ENCODE data around the gene XAF1.
"Not testable (repeated sequence)": the region's sequence is repeated elsewhere in the genome, so short reads cannot be mapped to it uniquely, and the experiment has no call there.

XAF1 gene

GRCh38 chr17:6755281-6755680 is 565 bp upstream of the XAF1 start:
- peak; percentile 31 for DNase-seq

- no peak for DNase-seq
Measured at GRCh38 chr17:6756425-6757031, 682 bp downstream of the XAF1 start.

GRCh38 chr17:6757747-6758146 is 1.9 kb downstream of the XAF1 start:
- DNase-seq = no peak

- no peak for DNase-seq
Measured at GRCh38 chr17:6761779-6762178, 5.9 kb downstream of the XAF1 start.

- no peak for DNase-seq
Measured at GRCh38 chr17:6768447-6768846, 12.6 kb downstream of the XAF1 start.

- no peak for DNase-seq
Measured at GRCh38 chr17:6772016-6772415, 16.2 kb downstream of the XAF1 start.

GRCh38 chr17:6774906-6775305 is 19.1 kb downstream of the XAF1 start:
- not testable (repeated sequence) for DNase-seq

- DNase-seq = no peak
Measured at GRCh38 chr17:6775871-6776405, 20.1 kb downstream of the XAF1 start, which contains the start of gene FBXO39. FBXO39 (plus strand) TSS chr17:6776215; CDS start chr17:6779869, 3,654 bp downstream.

- DNase-seq = no peak
Measured at GRCh38 chr17:6779411-6779810, 23.6 kb downstream of the XAF1 start.

GRCh38 chr17:6780001-6780400 is 24.2 kb downstream of the XAF1 start:
- DNase-seq = no peak

GRCh38 chr17:6780886-6781285 is 25.0 kb downstream of the XAF1 start:
- no peak for DNase-seq

GRCh38 chr17:6782244-6782643 is 26.4 kb downstream of the XAF1 start:
- no peak for DNase-seq

- no peak for DNase-seq
Measured at GRCh38 chr17:6786618-6787017, 30.8 kb downstream of the XAF1 start.

- no peak for DNase-seq
Measured at GRCh38 chr17:6787081-6787693, 31.3 kb downstream of the XAF1 start.

- DNase-seq = no peak
Measured at GRCh38 chr17:6789146-6789545, 33.3 kb downstream of the XAF1 start.

GRCh38 chr17:6793748-6794493 is 38.1 kb downstream of the XAF1 start:
- no peak for DNase-seq

- no peak for DNase-seq
Measured at GRCh38 chr17:6796017-6796886, 40.4 kb downstream of the XAF1 start.

GRCh38 chr17:6796887-6797490 is 41.1 kb downstream of the XAF1 start:
- no peak for DNase-seq

GRCh38 chr17:6797718-6798351 is 42.0 kb downstream of the XAF1 start:
- DNase-seq = no peak

- no peak for DNase-seq
Measured at GRCh38 chr17:6799738-6800137, 43.9 kb downstream of the XAF1 start.

GRCh38 chr17:6800422-6801027 is 44.7 kb downstream of the XAF1 start:
- DNase-seq = no peak

All from right hindlimb (tissue), 1 donor.